ENCODE data around the gene ITGB4. TPM values are rescaled to one million over a fixed set of nuclear protein-coding genes. Genes with fewer than 3 reads are reported as not detected.

The ITGB4 gene
- total and polyA plus RNA-seq, 9 of the 15 experiments (the other 6 are each of a cell fraction or from before 2014, with no cell fraction given) = 0.05 to 2.8 (median 0.76) TPM; not detected in 3

DNA sequence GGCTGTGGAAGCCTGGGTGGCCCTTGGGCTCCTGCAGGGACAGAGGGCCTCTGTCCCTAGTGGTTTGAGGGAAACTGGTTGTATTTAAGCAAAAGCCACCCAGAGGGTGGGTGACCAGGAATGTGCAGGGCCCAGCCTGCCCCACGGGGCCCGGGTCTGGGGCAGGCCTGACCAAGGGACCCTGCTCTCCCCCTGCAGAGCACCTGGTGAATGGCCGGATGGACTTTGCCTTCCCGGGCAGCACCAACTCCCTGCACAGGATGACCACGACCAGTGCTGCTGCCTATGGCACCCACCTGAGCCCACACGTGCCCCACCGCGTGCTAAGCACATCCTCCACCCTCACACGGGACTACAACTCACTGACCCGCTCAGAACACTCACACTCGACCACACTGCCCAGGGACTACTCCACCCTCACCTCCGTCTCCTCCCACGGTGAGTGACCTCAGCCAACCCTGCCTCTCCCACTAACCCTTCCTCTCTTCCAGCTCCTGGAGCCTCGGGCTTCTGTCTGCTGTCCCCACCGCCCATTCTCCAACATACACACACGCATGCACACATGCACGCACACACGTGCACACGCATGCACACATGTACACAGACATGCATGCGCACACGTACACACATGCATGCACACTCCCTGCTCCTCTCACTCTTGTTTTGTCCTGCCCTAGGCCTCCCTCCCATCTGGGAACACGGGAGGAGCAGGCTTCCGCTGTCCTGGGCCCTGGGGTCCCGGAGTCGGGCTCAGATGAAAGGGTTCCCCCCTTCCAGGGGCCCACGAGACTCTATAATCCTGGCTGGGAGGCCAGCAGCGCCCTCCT, 33.3 kb downstream of the ITGB4 start (continued):
- TF ChIP-seq, protein P1, sequence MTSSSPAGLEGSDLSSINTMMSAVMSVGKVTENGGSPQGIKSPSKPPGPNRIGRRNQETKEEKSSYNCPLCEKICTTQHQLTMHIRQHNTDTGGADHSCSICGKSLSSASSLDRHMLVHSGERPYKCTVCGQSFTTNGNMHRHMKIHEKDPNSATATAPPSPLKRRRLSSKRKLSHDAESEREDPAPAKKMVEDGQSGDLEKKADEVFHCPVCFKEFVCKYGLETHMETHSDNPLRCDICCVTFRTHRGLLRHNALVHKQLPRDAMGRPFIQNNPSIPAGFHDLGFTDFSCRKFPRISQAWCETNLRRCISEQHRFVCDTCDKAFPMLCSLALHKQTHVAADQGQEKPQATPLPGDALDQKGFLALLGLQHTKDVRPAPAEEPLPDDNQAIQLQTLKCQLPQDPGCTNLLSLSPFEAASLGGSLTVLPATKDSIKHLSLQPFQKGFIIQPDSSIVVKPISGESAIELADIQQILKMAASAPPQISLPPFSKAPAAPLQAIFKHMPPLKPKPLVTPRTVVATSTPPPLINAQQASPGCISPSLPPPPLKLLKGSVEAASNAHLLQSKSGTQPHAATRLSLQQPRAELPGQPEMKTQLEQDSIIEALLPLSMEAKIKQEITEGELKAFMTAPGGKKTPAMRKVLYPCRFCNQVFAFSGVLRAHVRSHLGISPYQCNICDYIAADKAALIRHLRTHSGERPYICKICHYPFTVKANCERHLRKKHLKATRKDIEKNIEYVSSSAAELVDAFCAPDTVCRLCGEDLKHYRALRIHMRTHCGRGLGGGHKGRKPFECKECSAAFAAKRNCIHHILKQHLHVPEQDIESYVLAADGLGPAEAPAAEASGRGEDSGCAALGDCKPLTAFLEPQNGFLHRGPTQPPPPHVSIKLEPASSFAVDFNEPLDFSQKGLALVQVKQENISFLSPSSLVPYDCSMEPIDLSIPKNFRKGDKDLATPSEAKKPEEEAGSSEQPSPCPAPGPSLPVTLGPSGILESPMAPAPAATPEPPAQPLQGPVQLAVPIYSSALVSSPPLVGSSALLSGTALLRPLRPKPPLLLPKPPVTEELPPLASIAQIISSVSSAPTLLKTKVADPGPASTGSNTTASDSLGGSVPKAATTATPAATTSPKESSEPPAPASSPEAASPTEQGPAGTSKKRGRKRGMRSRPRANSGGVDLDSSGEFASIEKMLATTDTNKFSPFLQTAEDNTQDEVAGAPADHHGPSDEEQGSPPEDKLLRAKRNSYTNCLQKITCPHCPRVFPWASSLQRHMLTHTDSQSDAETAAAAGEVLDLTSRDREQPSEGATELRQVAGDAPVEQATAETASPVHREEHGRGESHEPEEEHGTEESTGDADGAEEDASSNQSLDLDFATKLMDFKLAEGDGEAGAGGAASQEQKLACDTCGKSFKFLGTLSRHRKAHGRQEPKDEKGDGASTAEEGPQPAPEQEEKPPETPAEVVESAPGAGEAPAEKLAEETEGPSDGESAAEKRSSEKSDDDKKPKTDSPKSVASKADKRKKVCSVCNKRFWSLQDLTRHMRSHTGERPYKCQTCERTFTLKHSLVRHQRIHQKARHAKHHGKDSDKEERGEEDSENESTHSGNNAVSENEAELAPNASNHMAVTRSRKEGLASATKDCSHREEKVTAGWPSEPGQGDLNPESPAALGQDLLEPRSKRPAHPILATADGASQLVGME (CRISPR knock-in tag; IDR thresholded peaks at IDR 0.05) = no peak
- TF ChIP-seq, protein P2, sequence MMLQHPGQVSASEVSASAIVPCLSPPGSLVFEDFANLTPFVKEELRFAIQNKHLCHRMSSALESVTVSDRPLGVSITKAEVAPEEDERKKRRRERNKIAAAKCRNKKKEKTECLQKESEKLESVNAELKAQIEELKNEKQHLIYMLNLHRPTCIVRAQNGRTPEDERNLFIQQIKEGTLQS (IDR thresholded peaks at IDR 0.05) = 0 out of 2 replicates have a peak, but pooled peaks have one; percentile 26
- TF ChIP-seq, protein P2 (CRISPR knock-in tag; conservative IDR thresholded peaks at IDR 0.05) = no peak
- TF ChIP-seq MECOM (CRISPR knock-in tag; IDR thresholded peaks at IDR 0.05) (no peak), MYC (IDR thresholded peaks at IDR 0.05; ENCODE audit: low read depth, low read length) (peak; percentile 16; the same call in 1 of the 2 replicates), MYC (CRISPR knock-in tag; IDR thresholded peaks at IDR 0.05; ENCODE audit: borderline replicate concordance, low read depth) (no peak), CAMTA2 (CRISPR knock-in tag; conservative IDR thresholded peaks at IDR 0.05) (no peak), NR2C2 (CRISPR knock-in tag; IDR thresholded peaks at IDR 0.05) (no peak), NR2C2 (tag; IDR thresholded peaks at IDR 0.05) (no peak), ZNF263 (CRISPR knock-in tag; IDR thresholded peaks at IDR 0.05; ENCODE audit: borderline replicate concordance) (peak; percentile 34; the same call in 1 of the 2 replicates), HNRNPL (IDR thresholded peaks at IDR 0.05; ENCODE audit: low read depth, low read length) (no peak), SMARCE1 (IDR thresholded peaks at IDR 0.05) (peak; percentile 16; the same call in 1 of the 2 replicates), NR2F6 (CRISPR knock-in tag; IDR thresholded peaks at IDR 0.05) (no peak)
- TF ChIP-seq, protein P3, sequence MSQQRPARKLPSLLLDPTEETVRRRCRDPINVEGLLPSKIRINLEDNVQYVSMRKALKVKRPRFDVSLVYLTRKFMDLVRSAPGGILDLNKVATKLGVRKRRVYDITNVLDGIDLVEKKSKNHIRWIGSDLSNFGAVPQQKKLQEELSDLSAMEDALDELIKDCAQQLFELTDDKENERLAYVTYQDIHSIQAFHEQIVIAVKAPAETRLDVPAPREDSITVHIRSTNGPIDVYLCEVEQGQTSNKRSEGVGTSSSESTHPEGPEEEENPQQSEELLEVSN (IDR thresholded peaks at IDR 0.05; ENCODE audit: borderline replicate concordance in 1 of 2, extremely low read depth in 1 of 2, insufficient read depth in 1 of 2, insufficient read length in 1 of 2, low read depth in 1 of 2, low read length in 1 of 2, poor library complexity in 1 of 2, severe bottlenecking in 1 of 2) = peak; percentile 87 to 91
- TF ChIP-seq, protein P4, sequence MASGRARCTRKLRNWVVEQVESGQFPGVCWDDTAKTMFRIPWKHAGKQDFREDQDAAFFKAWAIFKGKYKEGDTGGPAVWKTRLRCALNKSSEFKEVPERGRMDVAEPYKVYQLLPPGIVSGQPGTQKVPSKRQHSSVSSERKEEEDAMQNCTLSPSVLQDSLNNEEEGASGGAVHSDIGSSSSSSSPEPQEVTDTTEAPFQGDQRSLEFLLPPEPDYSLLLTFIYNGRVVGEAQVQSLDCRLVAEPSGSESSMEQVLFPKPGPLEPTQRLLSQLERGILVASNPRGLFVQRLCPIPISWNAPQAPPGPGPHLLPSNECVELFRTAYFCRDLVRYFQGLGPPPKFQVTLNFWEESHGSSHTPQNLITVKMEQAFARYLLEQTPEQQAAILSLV (tag; IDR thresholded peaks at IDR 0.05) = no peak
- TF ChIP-seq, protein P5, sequence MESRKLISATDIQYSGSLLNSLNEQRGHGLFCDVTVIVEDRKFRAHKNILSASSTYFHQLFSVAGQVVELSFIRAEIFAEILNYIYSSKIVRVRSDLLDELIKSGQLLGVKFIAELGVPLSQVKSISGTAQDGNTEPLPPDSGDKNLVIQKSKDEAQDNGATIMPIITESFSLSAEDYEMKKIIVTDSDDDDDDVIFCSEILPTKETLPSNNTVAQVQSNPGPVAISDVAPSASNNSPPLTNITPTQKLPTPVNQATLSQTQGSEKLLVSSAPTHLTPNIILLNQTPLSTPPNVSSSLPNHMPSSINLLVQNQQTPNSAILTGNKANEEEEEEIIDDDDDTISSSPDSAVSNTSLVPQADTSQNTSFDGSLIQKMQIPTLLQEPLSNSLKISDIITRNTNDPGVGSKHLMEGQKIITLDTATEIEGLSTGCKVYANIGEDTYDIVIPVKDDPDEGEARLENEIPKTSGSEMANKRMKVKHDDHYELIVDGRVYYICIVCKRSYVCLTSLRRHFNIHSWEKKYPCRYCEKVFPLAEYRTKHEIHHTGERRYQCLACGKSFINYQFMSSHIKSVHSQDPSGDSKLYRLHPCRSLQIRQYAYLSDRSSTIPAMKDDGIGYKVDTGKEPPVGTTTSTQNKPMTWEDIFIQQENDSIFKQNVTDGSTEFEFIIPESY (CRISPR knock-in tag; IDR thresholded peaks at IDR 0.05) = no peak

All from K562 (cell line).